Ramos (cell line): ENCODE results near the gene HACD2.

Source experiments
- in situ Hi-C: fragments of 300-500 bp; cut with MboI; formaldehyde crosslinking; loops from one replicate; pipeline ENCODE4 v1.14.3; 2022; ENCODE audit warnings: low sequenced_read_pairs; ENCODE audit not compliant: unreplicated experiment

The HACD2 gene

DNA sequence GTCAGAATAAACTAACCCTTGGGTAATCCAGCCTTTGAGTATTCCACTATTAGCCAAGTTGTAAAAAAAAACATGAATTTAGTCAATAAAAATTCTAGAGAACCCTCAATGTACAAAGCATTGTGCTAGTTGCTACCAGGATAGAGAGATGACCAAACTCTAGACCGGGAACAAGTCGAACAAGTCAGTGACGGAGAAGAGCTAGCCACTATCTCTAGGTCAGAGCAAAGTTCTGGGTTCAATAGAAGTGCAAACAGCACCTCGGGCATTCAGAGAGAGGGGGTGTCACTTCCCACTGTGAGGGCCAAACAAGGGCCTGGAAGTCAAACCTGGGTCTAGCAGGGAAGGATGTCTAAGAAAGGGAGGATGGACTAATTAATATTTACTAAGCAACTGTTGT lies 133.7 kb downstream of the HACD2 start:
- in situ Hi-C loops = no loop called here

DNA sequence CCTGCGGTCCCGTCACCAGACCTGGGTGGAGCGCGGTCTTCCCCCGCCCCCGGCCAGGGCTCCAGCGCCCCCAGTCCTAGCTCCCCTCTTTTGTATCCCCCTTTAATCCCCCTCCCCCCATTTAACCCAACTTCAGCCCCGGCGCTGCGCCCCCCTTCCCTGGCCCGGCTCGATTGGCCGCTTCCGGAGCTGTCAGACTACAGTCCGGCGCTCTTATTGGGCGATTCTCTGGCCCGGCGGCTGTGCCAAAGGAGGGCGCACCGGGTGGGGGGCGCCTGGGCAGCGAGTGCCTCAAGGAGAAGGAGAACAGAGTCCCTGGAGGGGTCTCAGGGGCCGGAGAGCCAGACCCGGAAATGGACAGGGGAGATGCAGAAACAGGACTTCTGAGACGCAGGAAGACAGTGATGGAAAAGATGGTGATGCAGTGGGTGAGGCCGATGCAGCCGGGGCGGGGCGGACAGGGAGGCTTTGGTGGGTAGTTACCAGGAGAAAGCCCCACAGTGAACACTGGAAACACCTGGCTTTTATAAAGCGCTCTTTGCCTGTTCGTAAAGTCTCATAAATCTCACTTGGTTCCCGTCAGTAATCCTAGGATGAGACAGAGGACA lies 134.8 kb downstream of the HACD2 start:
- in situ Hi-C loops = no loop called here

DNA sequence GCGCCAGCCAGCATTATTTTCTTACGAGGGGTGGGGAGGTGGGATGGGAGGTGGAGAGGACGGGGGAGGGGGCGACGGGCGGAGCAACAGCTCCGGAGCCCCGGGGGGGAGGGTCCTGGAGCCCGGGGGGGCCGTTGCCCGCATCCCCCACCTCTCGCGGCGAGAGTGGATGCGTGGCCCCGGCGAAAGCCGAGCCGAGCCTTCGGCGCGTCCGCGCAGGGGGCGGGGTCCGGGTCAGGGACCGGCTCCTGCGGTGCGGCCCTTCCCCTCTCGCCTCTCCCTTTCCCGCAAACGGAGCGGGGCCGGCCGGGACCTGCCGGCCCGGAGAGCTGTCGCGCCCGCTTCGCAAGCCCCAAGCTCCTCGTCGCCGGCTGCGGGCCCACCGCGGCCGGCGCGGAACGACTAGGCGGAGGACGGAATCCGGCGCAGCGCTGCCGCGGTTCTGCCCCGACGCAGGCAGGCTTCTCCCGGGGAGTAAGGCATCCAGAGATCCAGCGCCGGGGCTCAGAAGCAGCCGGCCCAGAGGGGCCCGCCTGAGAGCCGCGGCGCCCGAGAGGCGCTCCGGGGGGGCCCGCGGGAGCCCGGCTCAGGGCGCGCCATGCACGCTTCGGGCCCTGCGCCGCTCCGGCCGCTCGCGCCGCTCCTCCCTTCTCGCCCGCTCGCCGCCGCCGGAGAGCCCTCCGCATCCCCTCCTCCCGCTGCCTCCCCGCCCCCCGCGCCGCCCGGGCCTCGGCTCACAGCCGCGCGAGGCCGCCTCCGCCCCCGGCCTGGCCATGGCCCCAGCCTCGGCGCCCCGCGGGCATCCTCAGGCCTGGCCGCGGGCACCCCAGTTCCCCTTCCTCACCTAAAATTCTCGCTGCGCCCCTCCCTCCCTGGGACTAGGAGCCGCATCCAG lies 135.5 kb downstream of the HACD2 start:
- in situ Hi-C loops = no loop called here

DNA sequence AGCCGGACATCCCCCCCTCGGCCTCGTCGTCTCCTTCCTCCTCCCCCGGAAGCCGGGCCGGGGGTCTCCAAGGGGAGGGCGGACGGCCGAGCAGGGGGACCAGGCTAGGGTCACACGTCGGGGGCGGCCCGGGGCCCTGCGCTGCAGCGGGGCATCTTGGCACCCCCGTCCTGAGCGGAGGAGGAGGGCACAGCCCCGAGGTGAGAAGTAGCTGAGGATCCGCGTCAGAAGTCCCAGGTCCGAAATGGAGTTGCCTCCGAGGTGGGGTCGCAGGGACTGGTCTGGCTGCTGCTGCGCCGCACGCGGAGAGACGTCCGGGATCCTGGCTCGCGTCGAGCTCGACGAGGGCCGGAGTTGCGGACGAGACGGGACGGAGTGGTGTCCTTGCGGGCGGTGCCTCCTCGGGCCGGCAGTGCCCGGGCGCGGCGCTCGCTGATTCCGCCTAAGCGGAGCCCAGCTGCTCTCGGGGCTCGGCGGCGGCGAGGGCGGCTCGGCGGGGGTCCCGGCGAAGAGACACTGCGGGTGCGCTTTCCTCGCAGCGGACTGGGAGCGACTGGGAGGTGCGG lies 136.2 kb downstream of the HACD2 start, which contains the start of gene ADCY5:
TSS of gene ADCY5 (minus strand) at position 555 of the 566 bp plus-strand sequence. CDS start at position 10, 545 bp downstream.
- in situ Hi-C loops = no loop called here

DNA sequence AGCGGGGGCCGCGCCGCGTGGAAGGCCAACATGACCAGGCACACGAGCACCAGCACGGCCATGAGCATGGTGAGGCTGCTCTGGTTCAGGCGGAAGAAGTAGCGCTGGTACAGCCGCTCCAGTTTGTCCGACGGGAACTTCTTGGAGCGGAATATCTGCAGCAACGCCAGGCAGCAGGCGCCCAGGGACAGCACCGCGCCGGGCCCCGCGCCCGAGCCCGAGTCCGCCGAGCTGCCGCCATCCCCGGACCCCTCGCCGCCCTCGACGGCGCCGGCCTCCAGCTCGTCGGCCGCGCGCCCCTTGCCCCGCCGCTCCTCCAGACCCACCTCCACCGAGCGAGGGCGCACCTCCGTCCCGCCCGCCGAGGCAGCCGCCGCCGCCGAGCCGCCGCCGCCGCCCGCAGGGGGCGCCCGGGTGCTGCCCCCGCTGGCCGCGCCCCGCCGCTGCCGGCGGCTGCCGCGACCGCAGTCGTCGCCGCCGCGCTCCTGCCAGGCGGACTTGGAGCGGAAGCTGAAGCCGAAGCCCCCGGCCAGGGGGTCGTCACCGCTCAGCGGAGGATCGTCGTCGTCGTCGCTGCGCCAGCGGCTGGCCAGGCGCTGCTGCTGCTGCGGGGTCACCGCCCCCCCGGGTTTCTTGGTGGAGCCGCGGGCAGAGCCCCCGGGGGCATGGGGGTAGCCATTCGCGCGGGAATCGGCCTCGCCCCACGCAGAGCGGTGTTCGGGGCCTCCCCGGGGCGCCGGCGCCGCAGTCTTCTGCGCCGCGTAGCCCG lies 136.9 kb downstream of the HACD2 start:
- in situ Hi-C loops = no loop called here

DNA sequence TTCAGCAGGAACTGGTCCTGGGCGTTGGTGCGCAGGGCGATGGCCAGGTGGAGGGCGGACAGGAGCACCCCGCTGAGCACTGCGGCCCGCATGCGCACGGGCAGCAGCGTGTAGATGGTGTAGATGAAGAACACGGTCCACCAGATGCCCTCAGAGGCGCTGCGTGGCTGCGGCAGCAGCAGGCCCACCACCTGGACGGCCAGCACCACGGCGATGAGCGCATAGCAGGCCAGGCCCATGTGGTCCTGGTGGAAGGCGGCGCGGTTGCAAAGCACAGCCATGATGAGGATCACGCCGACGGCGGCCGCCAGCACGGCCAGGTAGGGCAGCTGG lies 137.5 kb downstream of the HACD2 start:
- in situ Hi-C loops = no loop called here

DNA sequence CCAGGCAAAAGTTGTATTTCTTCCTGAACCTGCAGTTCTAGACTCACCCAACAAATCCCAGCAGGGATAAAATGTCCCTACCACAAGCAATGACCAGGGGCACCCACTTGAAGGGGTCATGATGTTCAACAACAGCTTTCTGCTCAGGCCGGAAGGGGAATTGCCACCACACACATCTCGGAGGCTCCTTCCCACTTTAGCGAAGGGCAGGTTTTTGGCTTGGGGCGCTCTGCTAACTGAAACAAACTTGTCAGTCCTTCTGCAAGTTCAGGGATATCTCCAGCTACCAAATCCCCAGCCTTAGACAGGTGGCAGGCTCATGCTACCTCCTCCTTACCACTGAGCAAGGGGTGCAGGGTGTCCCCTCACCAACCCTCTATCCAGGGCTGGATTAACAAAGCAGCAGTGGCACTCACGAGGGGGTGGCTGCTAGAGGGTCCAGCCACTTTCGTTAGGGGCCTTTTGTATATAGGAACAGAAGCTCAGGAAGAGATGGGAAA lies 138.2 kb downstream of the HACD2 start:
- in situ Hi-C loops = no loop called here

DNA sequence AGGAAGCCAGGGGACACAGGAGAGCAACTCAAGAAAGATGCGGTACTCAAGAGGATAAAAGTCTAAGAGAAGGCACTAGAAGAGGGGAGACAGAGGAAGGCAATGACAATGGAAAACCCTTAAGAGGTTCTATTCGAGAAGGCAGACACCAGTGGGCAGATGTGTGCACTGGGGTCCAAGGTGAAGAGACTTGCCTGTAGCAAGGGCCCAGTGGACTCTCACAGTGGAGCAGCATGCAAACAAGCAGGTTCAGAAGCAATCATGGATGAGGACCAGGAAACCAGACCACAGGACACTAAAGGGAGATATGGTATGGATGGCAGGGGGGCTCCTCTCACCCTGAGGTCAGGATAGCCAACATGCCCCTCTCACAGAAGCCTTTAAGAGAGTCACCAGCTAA lies 138.6 kb downstream of the HACD2 start:
- in situ Hi-C loops = no loop called here

DNA sequence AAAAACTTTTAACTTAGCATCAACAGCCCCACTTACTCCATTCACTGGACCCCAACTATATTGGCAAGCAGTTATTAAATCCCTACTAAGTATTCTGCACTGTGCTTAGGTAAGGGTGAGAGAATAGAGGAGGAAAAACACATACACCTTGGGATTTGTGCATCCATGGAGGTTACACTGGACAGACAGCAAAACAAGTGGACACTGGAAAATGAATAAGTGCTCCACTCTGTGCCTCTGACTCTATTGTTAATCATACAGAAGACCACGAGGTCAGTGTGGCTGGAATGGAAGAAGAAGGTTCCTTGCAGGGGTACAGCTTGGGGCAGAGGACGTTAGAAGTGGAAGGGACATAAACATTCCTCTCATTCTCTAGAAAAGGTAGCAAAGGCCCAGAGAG lies 139.2 kb downstream of the HACD2 start:
- in situ Hi-C loops = no loop called here

DNA sequence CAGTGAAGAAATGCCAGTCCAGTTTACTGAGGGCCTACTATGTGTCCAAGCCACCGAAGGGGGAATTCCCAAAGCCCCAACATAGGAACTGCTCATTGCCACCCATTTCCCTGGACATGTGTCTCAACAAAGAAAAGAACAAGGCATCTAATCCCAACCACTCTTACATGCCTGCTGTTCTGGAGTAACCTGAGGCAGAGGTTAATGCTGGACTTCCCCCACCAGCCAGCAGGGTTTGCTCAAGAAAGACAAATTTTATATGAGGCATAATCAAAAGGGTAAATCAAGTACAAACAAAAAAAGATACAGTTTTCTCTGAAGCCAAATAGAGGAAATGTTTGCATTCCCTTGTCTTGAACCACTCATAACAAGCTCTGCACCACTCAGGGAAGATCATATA lies 140.1 kb downstream of the HACD2 start:
- in situ Hi-C loops = no loop called here

DNA sequence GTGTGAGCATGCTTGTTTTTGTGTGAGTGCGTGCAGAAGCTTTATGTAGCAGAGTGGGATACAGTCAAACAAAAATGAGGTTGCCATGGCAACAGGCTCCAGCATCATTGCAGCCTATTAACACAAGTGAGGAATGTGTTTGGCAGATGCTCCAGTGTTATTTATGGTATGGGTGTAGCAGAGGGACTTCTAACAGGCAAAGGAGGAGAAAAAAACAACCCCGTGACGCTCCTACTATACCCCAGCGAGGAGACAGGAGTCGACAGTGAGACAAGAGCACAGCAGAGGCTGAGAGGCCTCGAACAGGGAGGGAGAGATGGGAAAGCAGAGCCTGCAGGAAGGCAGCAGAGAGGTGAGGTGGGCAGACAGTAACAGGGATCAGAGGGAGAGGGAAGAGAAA lies 140.8 kb downstream of the HACD2 start:
- in situ Hi-C loops = no loop called here

DNA sequence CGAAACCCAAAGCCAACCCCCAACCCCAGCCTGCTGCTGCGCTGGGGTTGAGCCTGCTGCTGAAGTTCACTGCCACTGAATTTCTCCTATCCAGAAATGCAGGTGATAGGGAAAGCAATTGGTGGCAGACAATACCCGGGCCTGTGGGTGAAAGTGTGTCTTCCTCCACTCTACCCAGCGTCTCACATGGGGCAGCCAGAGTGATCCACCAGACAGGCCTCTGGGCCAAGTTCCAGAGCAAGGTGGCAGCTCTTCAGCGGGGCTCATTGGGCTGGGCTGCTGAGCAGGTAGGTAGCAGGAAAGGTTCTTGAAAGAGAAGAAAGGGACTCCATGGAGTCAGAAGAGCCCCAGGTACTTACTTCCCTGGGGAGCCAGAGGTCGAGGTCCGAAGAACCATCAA lies 141.9 kb downstream of the HACD2 start:
- in situ Hi-C loops = no loop called here

DNA sequence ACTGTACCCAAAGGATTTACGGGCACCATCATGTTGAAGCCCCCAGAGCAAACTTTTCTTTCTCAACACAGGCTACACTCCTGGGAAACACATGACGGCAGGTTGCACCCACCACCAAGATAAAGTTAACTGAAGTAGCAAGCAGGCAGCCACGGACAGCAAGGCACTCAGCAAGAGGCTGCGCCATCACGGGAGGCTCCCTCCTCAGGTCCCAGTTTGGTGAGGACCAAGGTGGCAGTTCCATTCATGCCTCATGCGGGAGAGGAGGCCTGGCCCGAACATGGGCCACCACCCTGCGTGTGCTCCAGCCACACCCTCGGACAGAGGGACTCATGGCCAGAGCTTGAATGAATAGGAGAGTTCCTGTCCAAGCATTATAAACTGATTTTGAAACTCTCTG lies 142.7 kb downstream of the HACD2 start:
- in situ Hi-C loops = no loop called here
